Mammary microvascular endothelial cell (primary cell): ENCODE results near the gene SLC10A4. TPM values are rescaled to one million over a fixed set of nuclear protein-coding genes. Genes with fewer than 3 reads are reported as not detected.

Experiments
- total RNA-seq: library from RNA; depleted of rRNA; stranded (reverse); fragments of >200 nt; gene quantifications from 2 replicates; pipeline ENCODE4 v1.2.3, GENCODE V29; 2015

Gene SLC10A4
- not detected in 2 replicates for total RNA-seq

GRCh38 chr4:48483006-48483776 is at the start of gene SLC10A4:
TSS of gene SLC10A4 (plus strand) at chr4:48483343. CDS start at chr4:48483562, 219 bp downstream.

DNA sequence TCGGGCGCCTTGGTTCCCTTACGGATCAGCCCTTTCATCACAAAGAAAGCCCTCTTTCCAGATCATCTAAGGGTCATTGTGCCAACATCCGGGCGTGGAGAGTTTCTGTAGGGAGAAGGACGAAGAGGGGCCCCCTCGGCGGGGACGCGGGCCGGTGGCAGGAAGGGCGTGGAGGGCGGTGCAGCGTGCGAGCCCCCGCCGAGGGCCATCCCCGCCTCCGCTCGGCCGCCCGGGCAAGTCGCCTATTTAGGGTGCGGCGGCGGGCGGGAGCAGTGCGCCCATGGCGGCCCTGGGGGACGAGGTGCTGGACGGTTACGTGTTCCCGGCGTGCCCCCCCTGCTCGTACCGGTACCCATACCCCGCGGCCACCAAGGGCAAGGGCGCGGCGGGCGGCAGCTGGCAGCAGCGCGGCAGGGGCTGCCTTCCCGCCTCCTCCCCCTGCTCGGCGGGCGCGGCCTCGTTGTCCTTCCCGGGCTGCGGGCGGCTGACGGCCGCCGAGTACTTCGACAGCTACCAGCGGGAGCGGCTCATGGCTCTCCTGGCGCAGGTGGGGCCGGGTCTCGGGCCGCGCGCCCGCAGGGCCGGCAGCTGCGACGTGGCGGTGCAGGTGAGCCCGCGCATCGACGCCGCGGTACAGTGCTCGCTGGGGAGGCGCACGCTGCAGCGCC is 7.0 kb downstream of the SLC10A4 start, which contains the start of gene ZAR1:
Gene ZAR1 (plus strand): TSS at position 241 of the 668 bp plus-strand sequence. CDS start 40 bp downstream, at position 281.

Other genes with a start within 250 kb of the SLC10A4 start
- gene TEC, start 213.5 kb upstream of the SLC10A4 start, total RNA-seq: 0.84 and 0.93 TPM in 2 replicates
- gene SLAIN2, start 141.8 kb upstream of the SLC10A4 start, total RNA-seq: 35.4 and 41.7 TPM in 2 replicates
- gene ZAR1, start 6.9 kb downstream of the SLC10A4 start, total RNA-seq: not detected in 2 replicates